Right ventricle myocardium inferior (tissue), 1 donor: Measurements from ENCODE around the gene PPP1R13B. TPM values are rescaled to one million over a fixed set of nuclear protein-coding genes. Genes with fewer than 3 reads are reported as not detected.
"Not testable (repeated sequence)": the region's sequence is repeated elsewhere in the genome, so short reads cannot be mapped to it uniquely, and the experiment has no call there.

Experiments
- ATAC-seq: fragments of 200-7000 bp; cut with Tn5 transposase; one replicate; pipeline ENCODE4 v1.9.1; 2020; ENCODE audit warnings: mild to moderate bottlenecking, moderate library complexity
- DNase-seq: peaks from one replicate; pipeline ENCODE4 v3.0.0; 2021; ENCODE audit errors: missing footprints
- intact Hi-C: fragments of 100-400 bp; cut with DNase I; formaldehyde crosslinking; loops from one replicate; pipeline ENCODE4 v1.11.0; 2022
- total RNA-seq: library from RNA; stranded (reverse); fragmentation: NEBNext Ultra II Directional; extraction: Animal tissue kit (Norgen Biotek cat#: 25700); gene quantifications from one replicate; pipeline ENCODE4 v1.2.1, GENCODE V29; 2021
- donor health status: DM: no; HTN: yes; CAD: no; lungs with severe emphysema.

Gene PPP1R13B
- total RNA-seq, 1 donor from 2014 or later = 101 TPM

GRCh38 chr14:103841265-103841664 lies 6.1 kb downstream of the PPP1R13B start:
- ATAC-seq, DNase-seq, intact Hi-C loops: not testable (repeated sequence)

- intact Hi-C loops = no loop called here
- DNase-seq = no peak
- no peak for ATAC-seq
These were observed 7.4 kb downstream of the PPP1R13B start for GRCh38 chr14:103840014-103840413.

- ATAC-seq (no peak), DNase-seq (no peak)
- intact Hi-C loops = no loop called here
These were observed 7.8 kb downstream of the PPP1R13B start for GRCh38 chr14:103839579-103839978.

DNA sequence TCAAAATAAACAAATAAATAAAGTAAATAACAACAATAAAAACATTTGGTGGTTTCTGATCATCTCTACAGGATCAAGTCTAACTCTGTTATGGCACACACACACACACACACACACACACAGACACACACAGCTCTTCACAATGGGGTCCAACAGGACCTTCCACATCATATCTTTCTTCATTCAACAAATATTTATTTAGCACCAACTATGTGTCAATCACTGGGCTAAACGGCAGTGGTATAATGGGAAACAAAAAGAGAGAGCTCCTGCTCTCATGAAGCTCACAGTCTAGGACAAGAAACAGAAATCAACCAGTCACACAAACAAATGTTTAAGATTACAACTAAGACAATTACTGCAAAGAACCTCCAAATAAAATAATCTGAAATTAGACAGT lies 9.3 kb downstream of the PPP1R13B start:
- intact Hi-C loops = no loop called here
- ATAC-seq = no peak
- DNase-seq = no peak

DNA sequence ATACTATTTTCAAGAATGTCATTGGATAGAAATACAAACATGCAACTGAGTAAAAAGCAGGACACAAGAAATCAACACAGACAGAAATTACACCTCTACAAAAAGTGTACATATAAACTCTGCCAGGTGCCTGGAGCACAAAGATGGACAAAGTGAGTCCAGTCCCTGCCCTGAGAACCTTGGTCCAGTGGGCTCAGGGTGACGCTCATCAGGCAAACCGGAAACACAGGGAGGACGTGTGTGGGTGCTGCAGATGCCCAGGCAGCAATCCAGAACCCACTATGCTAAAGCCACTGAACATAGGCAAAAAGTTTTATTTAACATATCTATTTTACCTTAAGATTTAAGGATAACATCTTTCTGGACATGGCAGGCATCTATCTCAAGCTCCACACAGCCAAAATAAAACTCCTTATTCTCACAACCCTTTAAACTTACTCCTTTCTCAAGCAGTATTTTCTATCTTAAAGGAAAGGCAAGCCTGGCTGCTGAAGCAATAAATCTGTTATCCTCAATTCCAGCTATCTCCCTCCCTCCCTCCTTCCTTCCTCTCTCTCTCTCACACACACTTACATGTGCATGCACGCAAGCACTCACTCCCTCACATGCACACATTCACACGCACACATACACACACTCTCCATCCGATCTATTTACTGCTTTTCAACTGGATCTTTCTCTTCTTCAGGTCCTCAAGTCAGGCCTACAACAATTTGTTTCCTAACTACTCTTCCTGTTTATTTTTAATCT lies 10.2 kb downstream of the PPP1R13B start:
- ATAC-seq (no peak), DNase-seq (no peak)
- intact Hi-C loops = no loop called here

- DNase-seq (no peak), ATAC-seq (no peak)
- intact Hi-C loops = no loop called here
These were observed 12.4 kb downstream of the PPP1R13B start for GRCh38 chr14:103834956-103835355.

- no peak for DNase-seq
- intact Hi-C loops = no loop called here
- ATAC-seq = no peak
These were observed 13.7 kb downstream of the PPP1R13B start for GRCh38 chr14:103833711-103834110.

- ATAC-seq (no peak), DNase-seq (no peak)
- intact Hi-C loops = no loop called here
These were observed 15.3 kb downstream of the PPP1R13B start for GRCh38 chr14:103832046-103832445.

- DNase-seq (no peak), ATAC-seq (no peak)
- intact Hi-C loops = no loop called here
These were observed 16.7 kb downstream of the PPP1R13B start for GRCh38 chr14:103830511-103831270.

GRCh38 chr14:103828315-103828967 lies 18.9 kb downstream of the PPP1R13B start:
- peak; percentile 37 for ATAC-seq
- intact Hi-C loops = no loop called here
- DNase-seq = no peak

GRCh38 chr14:103825101-103825500 lies 22.3 kb downstream of the PPP1R13B start:
- intact Hi-C loops = no loop called here
- ATAC-seq = peak; percentile 44
- no peak for DNase-seq

DNA sequence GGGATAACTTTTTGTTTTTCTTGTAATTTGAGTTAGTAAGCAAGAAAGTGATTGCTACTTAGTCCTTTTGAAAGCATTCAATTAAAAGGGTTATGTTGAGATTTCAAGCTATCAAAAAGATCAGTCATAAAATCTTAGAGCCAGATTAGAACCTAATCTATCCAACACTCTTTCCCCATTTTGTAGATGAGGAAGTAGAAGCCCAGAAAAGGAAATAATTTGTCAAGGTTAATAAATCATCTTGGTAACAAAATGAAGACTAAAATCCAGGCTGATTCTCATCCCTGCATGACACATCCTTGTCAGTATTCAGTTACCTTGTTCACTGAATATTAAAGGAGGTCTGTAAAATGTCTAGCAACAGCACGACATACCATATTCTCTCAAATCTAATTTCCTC lies 26.5 kb downstream of the PPP1R13B start:
- intact Hi-C loops = no loop called here
- no peak for ATAC-seq

DNA sequence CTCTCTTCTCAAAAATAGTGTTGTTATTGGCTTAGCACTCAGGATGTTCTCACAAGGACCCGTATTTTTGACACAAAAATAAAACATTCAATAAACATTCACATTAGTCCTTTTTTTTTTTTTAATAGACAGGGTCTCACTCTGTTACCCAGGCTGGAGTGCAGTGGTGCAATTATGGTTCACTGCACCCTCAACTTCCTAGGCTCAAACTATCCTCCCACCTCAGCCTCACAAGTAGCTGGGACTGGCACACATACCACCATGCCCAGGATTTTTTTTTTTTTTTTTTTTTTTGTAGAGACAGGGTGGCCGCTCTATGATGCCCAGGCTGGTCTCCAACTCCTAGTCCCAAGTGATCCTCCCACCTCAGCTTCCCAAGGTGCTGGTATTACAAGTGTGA lies 27.0 kb downstream of the PPP1R13B start:
- DNase-seq = no peak
- no peak for ATAC-seq
- intact Hi-C loops = no loop called here

More for the DNA sequence above, 26.5 kb downstream of the PPP1R13B start:
- no peak for DNase-seq

GRCh38 chr14:103819503-103820307 lies 27.7 kb downstream of the PPP1R13B start:
- intact Hi-C loops = no loop called here
- no peak for DNase-seq
- ATAC-seq = peak; percentile 83

- ATAC-seq (no peak), DNase-seq (no peak)
- intact Hi-C loops = no loop called here
These were observed 28.5 kb downstream of the PPP1R13B start for GRCh38 chr14:103818870-103819269.

DNA sequence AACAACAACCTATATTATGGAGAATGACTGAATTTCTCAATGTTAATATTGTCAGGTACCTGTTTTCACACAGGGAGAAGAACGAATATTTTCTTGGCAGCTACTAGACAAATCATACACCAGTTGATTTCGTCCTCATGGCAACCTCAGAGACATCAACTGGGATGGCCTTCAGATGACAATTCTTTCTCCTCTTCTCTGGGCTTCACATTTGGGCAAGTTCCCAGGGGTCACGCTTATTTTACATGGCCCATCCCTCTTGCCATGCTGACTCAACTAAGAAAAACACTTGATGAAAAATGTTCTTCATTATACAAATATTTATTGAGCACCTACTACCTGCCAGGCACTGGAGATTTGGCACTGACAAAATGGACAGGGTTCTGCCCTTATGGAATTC lies 29.0 kb downstream of the PPP1R13B start:
- DNase-seq = no peak
- intact Hi-C loops = no loop called here
- ATAC-seq = peak; percentile 35

GRCh38 chr14:103817595-103817994 lies 29.8 kb downstream of the PPP1R13B start:
- DNase-seq (no peak), ATAC-seq (peak; percentile 57)
- intact Hi-C loops = no loop called here

- intact Hi-C loops = no loop called here
- no peak for DNase-seq
- peak; percentile 53 for ATAC-seq
These were observed 30.4 kb downstream of the PPP1R13B start for GRCh38 chr14:103816991-103817390.

- ATAC-seq (no peak), DNase-seq (no peak)
- intact Hi-C loops = no loop called here
These were observed 32.1 kb downstream of the PPP1R13B start for GRCh38 chr14:103815253-103815652.
